Right lobe of liver (tissue), 6 donors: Measurements from ENCODE around the gene MYCBP2. TPM values are rescaled to one million over a fixed set of nuclear protein-coding genes. Genes with fewer than 3 reads are reported as not detected.
A peak's percentile ranks its signal among the peaks of the same experiment; 100 is the strongest.
"Not testable (repeated sequence)": the region's sequence is repeated elsewhere in the genome, so short reads cannot be mapped to it uniquely, and the experiment has no call there.

Experiments used
- ATAC-seq, 4 donors: fragments of 200-7000 bp; cut with Tn5 transposase; one replicate each; pipeline ENCODE4 v1.9.1; 2020; ENCODE audit warnings: mild to moderate bottlenecking in 4 of 4, moderate library complexity in 4 of 4
- DNase-seq, 3 donors: peaks; one replicate each; pipeline ENCODE4 v3.0.0-alpha.2; 2020
- H3K27ac ChIP-seq, 3 donors: fragments of 200-600 bp; one replicate each; pipeline ENCODE4 v1.8.0; 2022
- H3K27me3 ChIP-seq, 2 donors: fragments of 200-600 bp; one replicate each; pipeline ENCODE4 v1.8.0; 2022
- H3K36me3 ChIP-seq, 4 donors: fragments of 200-600 bp; sonication (generic) in 1 of 4; one replicate each; pipeline versions ENCODE4 v1.5.1 to v1.8.0; 2017 to 2022; ENCODE audit warnings: control low read depth in 1 of 4
- H3K4me1 ChIP-seq, 4 donors: fragments of 200-600 bp; sonication (generic) in 1 of 4; one replicate each; pipeline versions ENCODE4 v1.5.1 to v1.8.0; 2017 to 2022; ENCODE audit warnings: control low read depth in 1 of 4
- H3K4me3 ChIP-seq, 3 donors: fragments of 200-600 bp; one replicate each; pipeline ENCODE4 v1.8.0; 2022
- H3K9me3 ChIP-seq, 4 donors: fragments of 200-600 bp; sonication (generic) in 1 of 4; one replicate each; pipeline versions ENCODE4 v1.5.1 to v1.8.0; 2017 to 2022; ENCODE audit warnings: control low read depth in 1 of 4
- POLR2A ChIP-seq: fragments of 450-650 bp; IDR thresholded peaks from one replicate; pipeline ENCODE4 v1.6.1; 2017; ENCODE audit warnings: antibody characterized with exemption, mild to moderate bottlenecking
- WGBS: methylation state at CpG from one replicate; pipeline ENCODE4 v1.1.6; 2018; ENCODE audit warnings: low coverage, low lambda C conversion rate; ENCODE audit not compliant: insufficient coverage; ENCODE audit errors: missing lambda C conversion rate; 5-methylcytosine and 5-hydroxymethylcytosine counted together
- intact Hi-C, 2 donors: fragments of 100-400 bp; cut with DNase I; formaldehyde crosslinking; loops; one replicate each; pipeline versions ENCODE4 v1.11.2 to v1.14.1; 2022
- total RNA-seq, 6 experiments: library from RNA; depleted of rRNA in 2 of 6; stranded (reverse); fragments of >200 nt in 2 of 6; fragmentation: NEBNext Ultra II Directional in 3 of 6; extraction: Animal tissue kit (Norgen Biotek cat#: 25700) in 3 of 6; gene quantifications; one replicate each; pipeline versions ENCODE4 v1.1.0 to v1.2.4, GENCODE V29; 2016 to 2023
- TF ChIP-seq, protein P1 (sequence below), 4 donors: fragments of 200-600 bp in 3 of 4; fragments of 450-650 bp in 1 of 4; IDR thresholded peaks; one replicate each; pipeline versions ENCODE4 v1.5.1 to v1.8.0; 2016 to 2022; ENCODE audit warnings: antibody characterized with exemption in 4 of 4, mild to moderate bottlenecking in 2 of 4
- donor health status: DM: no; HTN: yes; CAD: no.
- donor health status: DM: no; HTN: no; CAD: no.
- donor health status: DM: no; HTN: no; CAD: no.
- donor health status: DM: no; HTN: yes; CAD: no.
- donor health status: DM: no; HTN: yes; CAD: no.

The MYCBP2 gene
- total RNA-seq, 6 experiments from 2014 or later: 27.8 to 50.1 (median 43.2) TPM

- intact Hi-C loops: no loop called here
- H3K4me1 ChIP-seq: no peaks in the 10 kb centered on the region
- DNase-seq (no peak), ATAC-seq (no peak)
- WGBS: 95% methylated on average over 2 of the region's 2 CpGs
- no peaks in the 10 kb centered on the region for H3K27me3 ChIP-seq
- H3K27ac ChIP-seq: no peak overlapping the region
- TF ChIP-seq, protein P1, sequence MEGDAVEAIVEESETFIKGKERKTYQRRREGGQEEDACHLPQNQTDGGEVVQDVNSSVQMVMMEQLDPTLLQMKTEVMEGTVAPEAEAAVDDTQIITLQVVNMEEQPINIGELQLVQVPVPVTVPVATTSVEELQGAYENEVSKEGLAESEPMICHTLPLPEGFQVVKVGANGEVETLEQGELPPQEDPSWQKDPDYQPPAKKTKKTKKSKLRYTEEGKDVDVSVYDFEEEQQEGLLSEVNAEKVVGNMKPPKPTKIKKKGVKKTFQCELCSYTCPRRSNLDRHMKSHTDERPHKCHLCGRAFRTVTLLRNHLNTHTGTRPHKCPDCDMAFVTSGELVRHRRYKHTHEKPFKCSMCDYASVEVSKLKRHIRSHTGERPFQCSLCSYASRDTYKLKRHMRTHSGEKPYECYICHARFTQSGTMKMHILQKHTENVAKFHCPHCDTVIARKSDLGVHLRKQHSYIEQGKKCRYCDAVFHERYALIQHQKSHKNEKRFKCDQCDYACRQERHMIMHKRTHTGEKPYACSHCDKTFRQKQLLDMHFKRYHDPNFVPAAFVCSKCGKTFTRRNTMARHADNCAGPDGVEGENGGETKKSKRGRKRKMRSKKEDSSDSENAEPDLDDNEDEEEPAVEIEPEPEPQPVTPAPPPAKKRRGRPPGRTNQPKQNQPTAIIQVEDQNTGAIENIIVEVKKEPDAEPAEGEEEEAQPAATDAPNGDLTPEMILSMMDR (IDR thresholded peaks at IDR 0.05): no peak
- TF ChIP-seq POLR2A: no peak
- H3K9me3 ChIP-seq: no peaks in the 10 kb centered on the region
- no peak overlapping the region for H3K4me3 ChIP-seq
- H3K36me3 ChIP-seq: peaks cover 0 to 75% (median 21%) of the 10 kb centered on the region in 4 donors
These were observed 311.8 kb downstream of the MYCBP2 start for GRCh38 chr13:77014906-77015685.

GRCh38 chr13:77013853-77014542 lies 312.9 kb downstream of the MYCBP2 start:
- peaks cover 0 to 2% (median 0%) of the 10 kb centered on the region in 4 donors for H3K4me1 ChIP-seq
- no peak overlapping the region for H3K4me3 ChIP-seq
- no peak overlapping the region for H3K27ac ChIP-seq
- no peak for ATAC-seq
- no peaks in the 10 kb centered on the region for H3K27me3 ChIP-seq
- TF ChIP-seq POLR2A: no peak
- TF ChIP-seq, protein P1 (IDR thresholded peaks at IDR 0.05): no peak
- peaks cover 0 to 83% (median 27%) of the 10 kb centered on the region in 4 donors for H3K36me3 ChIP-seq
- no peak for DNase-seq
- intact Hi-C loops: no loop called here
- no peaks in the 10 kb centered on the region for H3K9me3 ChIP-seq
- WGBS: 48% methylated on average over 2 of the region's 2 CpGs

DNA sequence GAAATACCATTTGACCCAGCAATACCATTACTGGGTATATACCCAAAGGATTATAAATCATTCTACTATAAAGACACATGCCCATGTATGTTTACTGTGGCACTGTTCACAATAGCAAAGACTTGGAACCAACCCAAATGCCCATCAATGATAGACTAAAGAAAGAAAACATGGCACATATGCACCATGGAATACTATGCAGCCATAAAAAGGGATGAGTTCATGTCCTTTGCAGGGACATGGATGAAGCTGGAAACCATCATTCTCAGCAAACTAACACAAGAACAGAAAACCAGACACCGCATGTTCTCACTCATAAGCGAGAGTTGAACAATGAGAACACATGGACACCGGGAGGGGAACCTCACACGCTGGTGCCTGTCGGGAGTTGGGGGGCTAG lies 317.2 kb downstream of the MYCBP2 start:
- H3K27me3 ChIP-seq, H3K9me3 ChIP-seq, intact Hi-C loops, H3K27ac ChIP-seq, ATAC-seq, H3K4me1 ChIP-seq, DNase-seq, H3K4me3 ChIP-seq: not testable (repeated sequence)
- peaks cover 0 to 71% (median 25%) of the 10 kb centered on the region in 4 donors for H3K36me3 ChIP-seq
- WGBS: 100% methylated on average over 5 of the region's 5 CpGs

GRCh38 chr13:77009011-77009410 lies 317.9 kb downstream of the MYCBP2 start:
- Histone ChIP-seq H3K9me3 (no peaks in the 10 kb centered on the region), H3K36me3 (peaks cover 0 to 64% (median 21%) of the 10 kb centered on the region in 4 donors), H3K27ac (no peak overlapping the region), H3K4me3 (no peak overlapping the region), H3K4me1 (peaks cover 0 to 4% (median 0%) of the 10 kb centered on the region in 4 donors), H3K27me3 (no peaks in the 10 kb centered on the region)
- no peak for ATAC-seq
- intact Hi-C loops: no loop called here
- 85% methylated on average over 2 of the region's 2 CpGs for WGBS
- TF ChIP-seq POLR2A: no peak
- TF ChIP-seq, protein P1 (IDR thresholded peaks at IDR 0.05): no peak
- no peak for DNase-seq

DNA sequence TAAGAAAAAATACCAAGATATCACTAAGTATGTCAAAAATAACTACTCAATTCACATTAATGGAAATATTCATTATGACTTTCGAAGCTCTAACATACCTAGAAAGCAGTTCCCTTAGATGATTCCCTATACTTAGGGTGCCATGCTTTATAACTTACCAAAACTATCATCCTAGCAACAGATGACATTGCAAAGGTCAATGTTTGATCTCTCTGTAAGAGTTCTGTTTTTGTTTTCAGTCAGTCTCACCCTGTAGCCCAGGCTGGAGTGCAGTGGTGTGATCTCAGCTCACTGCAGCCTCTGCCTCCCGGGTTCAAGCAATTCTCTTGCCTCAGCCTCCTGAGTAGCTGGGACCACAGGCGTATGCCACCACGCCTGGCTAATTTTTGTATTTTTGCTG lies 318.6 kb downstream of the MYCBP2 start:
- H3K4me1 ChIP-seq, DNase-seq, H3K9me3 ChIP-seq, H3K27me3 ChIP-seq, H3K27ac ChIP-seq, intact Hi-C loops, H3K4me3 ChIP-seq: not testable (repeated sequence)
- peak; percentile 55 to 61 (median 56) for ATAC-seq
- WGBS: 95% methylated on average over 2 of the region's 4 CpGs
- peaks cover 0 to 64% (median 18%) of the 10 kb centered on the region in 4 donors for H3K36me3 ChIP-seq
